ENCODE data around the gene ASIC2. TPM values are rescaled to one million over a fixed set of nuclear protein-coding genes. Genes with fewer than 3 reads are reported as not detected.

The ASIC2 gene
- total and polyA plus RNA-seq, 2 donors (not counting 1 experiment from before 2014, with no cell fraction given): not detected

- Histone ChIP-seq H4K20me1 (ENCODE audit: control insufficient read depth, insufficient read depth, low read length, poor library complexity, severe bottlenecking) (no peaks in the 10 kb centered on the region), H3K4me1 (ENCODE audit: control insufficient read depth in 2 of 2, insufficient read depth in 2 of 2, low read length in 2 of 2) (no peaks in the 10 kb centered on the region), H3K9ac (ENCODE audit: low read length) (no peak overlapping the region), H3K4me2 (replicated peaks; ENCODE audit: low read depth, low read length, poor library complexity, severe bottlenecking) (no peak overlapping the region), H3K27me3 (replicated peaks in 1 of 4; ENCODE audit: control extremely low read depth in 1 of 4, control insufficient read depth in 3 of 4, insufficient read depth in 4 of 4, low read length in 3 of 4) (no peaks in the 10 kb centered on the region), H3K36me3 (replicated peaks in 1 of 2; ENCODE audit: control extremely low read depth in 1 of 2, control insufficient read depth in 1 of 2, extremely low read depth in 1 of 2, insufficient read depth in 2 of 2, low read length in 1 of 2) (no peaks in the 10 kb centered on the region), H3K9me3 (ENCODE audit: control extremely low read depth in 1 of 3, control insufficient read depth in 2 of 3, insufficient read depth in 1 of 3, low read length in 2 of 3) (peaks cover 0 to 4% (median 0%) of the 10 kb centered on the region in 3 donors), H2AFZ (ENCODE audit: insufficient read depth, low read depth, low read length, poor library complexity, severe bottlenecking) (no peak overlapping the region), H3K27ac (ENCODE audit: low read length in 2 of 2) (no peak overlapping the region), H3K79me2 (ENCODE audit: control insufficient read depth, insufficient read depth, low read length) (no peaks in the 10 kb centered on the region), H3K4me3 (ENCODE audit: control extremely low read depth in 1 of 5, extremely low read depth in 1 of 5, insufficient read depth in 1 of 5, low read depth in 2 of 5, low read length in 4 of 5) (no peak overlapping the region)
- ChIA-PET POLR2A (no interaction called here), CTCF (no interaction called here)
- no peaks in the 10 kb centered on the region for H3K4me1 Mint-ChIP-seq
- DNase-seq: no peak
- WGBS (ENCODE audit: insufficient coverage): 66% methylated on average over 3 of the region's 8 CpGs
- no peak for ATAC-seq (ENCODE audit: low read depth)
- no peaks in the 10 kb centered on the region for H3K9me3 Mint-ChIP-seq (ENCODE audit: insufficient read depth)
- H3K27ac Mint-ChIP-seq: no peak overlapping the region
- intact Hi-C loops (cut with micrococcal nuclease): no loop called here
- TF ChIP-seq EZH2 (IDR thresholded peaks at IDR 0.05; ENCODE audit: borderline replicate concordance, insufficient read depth, low read depth, low read length, poor library complexity, severe bottlenecking): no peak
- TF ChIP-seq, protein P1, sequence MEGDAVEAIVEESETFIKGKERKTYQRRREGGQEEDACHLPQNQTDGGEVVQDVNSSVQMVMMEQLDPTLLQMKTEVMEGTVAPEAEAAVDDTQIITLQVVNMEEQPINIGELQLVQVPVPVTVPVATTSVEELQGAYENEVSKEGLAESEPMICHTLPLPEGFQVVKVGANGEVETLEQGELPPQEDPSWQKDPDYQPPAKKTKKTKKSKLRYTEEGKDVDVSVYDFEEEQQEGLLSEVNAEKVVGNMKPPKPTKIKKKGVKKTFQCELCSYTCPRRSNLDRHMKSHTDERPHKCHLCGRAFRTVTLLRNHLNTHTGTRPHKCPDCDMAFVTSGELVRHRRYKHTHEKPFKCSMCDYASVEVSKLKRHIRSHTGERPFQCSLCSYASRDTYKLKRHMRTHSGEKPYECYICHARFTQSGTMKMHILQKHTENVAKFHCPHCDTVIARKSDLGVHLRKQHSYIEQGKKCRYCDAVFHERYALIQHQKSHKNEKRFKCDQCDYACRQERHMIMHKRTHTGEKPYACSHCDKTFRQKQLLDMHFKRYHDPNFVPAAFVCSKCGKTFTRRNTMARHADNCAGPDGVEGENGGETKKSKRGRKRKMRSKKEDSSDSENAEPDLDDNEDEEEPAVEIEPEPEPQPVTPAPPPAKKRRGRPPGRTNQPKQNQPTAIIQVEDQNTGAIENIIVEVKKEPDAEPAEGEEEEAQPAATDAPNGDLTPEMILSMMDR (IDR thresholded peaks at IDR 0.05): no peak
- H3K4me3 Mint-ChIP-seq: no peak overlapping the region
- H3K27me3 Mint-ChIP-seq: peaks cover 23% of the 10 kb centered on the region
These were observed 174.6 kb downstream of the ASIC2 start for GRCh38 chr17:33118391-33119075.

DNA sequence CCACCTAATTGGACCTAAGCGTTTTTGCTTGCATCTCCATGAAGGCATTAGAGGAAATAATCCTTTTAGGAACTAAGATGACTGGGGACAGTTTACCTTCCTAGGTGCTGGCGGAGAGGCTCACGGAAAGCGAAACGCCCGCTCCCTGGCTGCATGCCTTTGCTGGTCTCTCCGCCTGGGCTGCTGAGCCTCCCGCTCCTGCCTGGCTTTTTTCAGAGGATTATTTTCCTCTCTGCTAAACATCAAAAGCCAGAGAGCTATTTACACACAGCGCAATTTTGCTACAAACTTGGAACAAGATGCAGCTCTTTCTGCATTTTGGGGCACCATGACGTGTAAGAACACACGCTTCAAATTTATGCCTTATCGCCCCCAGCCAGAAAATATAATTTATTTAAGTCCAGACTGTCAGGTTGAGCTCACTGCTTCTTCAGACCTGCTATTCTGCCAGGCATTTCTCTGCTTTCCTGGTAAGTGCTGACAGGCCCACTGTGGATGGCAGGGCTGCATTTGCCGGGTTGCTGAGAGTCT is 177.0 kb downstream of the ASIC2 start:
- H3K4me1 ChIP-seq (ENCODE audit: control insufficient read depth in 2 of 2, insufficient read depth in 2 of 2, low read length in 2 of 2): no peaks in the 10 kb centered on the region
- peaks cover 26% of the 10 kb centered on the region for H3K27me3 Mint-ChIP-seq
- ChIA-PET CTCF (interaction anchor here (0.6 kb wide), 1 partner anchor 20 kb away, joined by 3 read pairs; no protein-coding TSS in a partner anchor), POLR2A (no interaction called here)
- H2AFZ ChIP-seq (ENCODE audit: insufficient read depth, low read depth, low read length, poor library complexity, severe bottlenecking): no peak overlapping the region
- H3K27ac ChIP-seq (ENCODE audit: low read length in 2 of 2): no peak overlapping the region
- no peaks in the 10 kb centered on the region for H3K36me3 ChIP-seq (replicated peaks in 1 of 2; ENCODE audit: control extremely low read depth in 1 of 2, control insufficient read depth in 1 of 2, extremely low read depth in 1 of 2, insufficient read depth in 2 of 2, low read length in 1 of 2)
- H4K20me1 ChIP-seq (ENCODE audit: control insufficient read depth, insufficient read depth, low read length, poor library complexity, severe bottlenecking): no peaks in the 10 kb centered on the region
- intact Hi-C loops (cut with micrococcal nuclease): no loop called here
- peaks cover under 1% of the 10 kb centered on the region for H3K9me3 Mint-ChIP-seq (ENCODE audit: insufficient read depth)
- no peaks in the 10 kb centered on the region for H3K79me2 ChIP-seq (ENCODE audit: control insufficient read depth, insufficient read depth, low read length)
- H3K27ac Mint-ChIP-seq: no peak overlapping the region
- ATAC-seq (ENCODE audit: low read depth) (no peak), DNase-seq (no peak)
- H3K9me3 ChIP-seq (ENCODE audit: control extremely low read depth in 1 of 3, control insufficient read depth in 2 of 3, insufficient read depth in 1 of 3, low read length in 2 of 3): peaks cover 0 to under 1% (median 0%) of the 10 kb centered on the region in 3 donors
- H3K9ac ChIP-seq (ENCODE audit: low read length): no peak overlapping the region
- WGBS (ENCODE audit: insufficient coverage): 93% methylated on average over 11 of the region's 13 CpGs
- no peak overlapping the region for H3K4me3 ChIP-seq (ENCODE audit: control extremely low read depth in 1 of 5, extremely low read depth in 1 of 5, insufficient read depth in 1 of 5, low read depth in 2 of 5, low read length in 4 of 5)
- H3K4me2 ChIP-seq (replicated peaks; ENCODE audit: low read depth, low read length, poor library complexity, severe bottlenecking): no peak overlapping the region
- H3K27me3 ChIP-seq (replicated peaks in 1 of 4; ENCODE audit: control extremely low read depth in 1 of 4, control insufficient read depth in 3 of 4, insufficient read depth in 4 of 4, low read length in 3 of 4): no peaks in the 10 kb centered on the region
- no peak overlapping the region for H3K4me3 Mint-ChIP-seq
- no peaks in the 10 kb centered on the region for H3K4me1 Mint-ChIP-seq
- TF ChIP-seq, protein P1 (IDR thresholded peaks at IDR 0.05): no peak
- no peak for TF ChIP-seq EZH2 (IDR thresholded peaks at IDR 0.05; ENCODE audit: borderline replicate concordance, insufficient read depth, low read depth, low read length, poor library complexity, severe bottlenecking)
